Measurements from ENCODE around the gene CD6.

DNA sequence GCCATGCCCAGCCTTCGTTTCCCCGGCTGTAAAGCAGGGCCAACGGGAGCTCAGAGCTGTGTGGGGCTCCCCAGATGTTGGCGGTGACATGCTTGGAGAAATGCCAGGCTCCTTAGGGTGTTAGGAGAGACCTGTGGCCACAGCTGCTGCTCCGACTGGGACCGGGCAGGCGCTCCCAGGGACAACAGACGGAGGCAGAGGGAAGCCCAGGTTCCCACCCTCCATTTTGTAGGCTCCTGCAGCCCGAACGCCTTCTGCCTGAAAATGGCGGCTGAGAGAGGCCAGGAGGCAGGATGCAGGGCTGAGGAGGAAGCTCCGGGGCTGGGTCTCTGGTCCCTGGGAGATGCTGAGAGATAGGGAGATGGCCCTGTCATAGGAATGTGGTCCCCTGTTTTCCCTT lies 10.0 kb downstream of the CD6 start:
- TF ChIP-seq, protein P1, sequence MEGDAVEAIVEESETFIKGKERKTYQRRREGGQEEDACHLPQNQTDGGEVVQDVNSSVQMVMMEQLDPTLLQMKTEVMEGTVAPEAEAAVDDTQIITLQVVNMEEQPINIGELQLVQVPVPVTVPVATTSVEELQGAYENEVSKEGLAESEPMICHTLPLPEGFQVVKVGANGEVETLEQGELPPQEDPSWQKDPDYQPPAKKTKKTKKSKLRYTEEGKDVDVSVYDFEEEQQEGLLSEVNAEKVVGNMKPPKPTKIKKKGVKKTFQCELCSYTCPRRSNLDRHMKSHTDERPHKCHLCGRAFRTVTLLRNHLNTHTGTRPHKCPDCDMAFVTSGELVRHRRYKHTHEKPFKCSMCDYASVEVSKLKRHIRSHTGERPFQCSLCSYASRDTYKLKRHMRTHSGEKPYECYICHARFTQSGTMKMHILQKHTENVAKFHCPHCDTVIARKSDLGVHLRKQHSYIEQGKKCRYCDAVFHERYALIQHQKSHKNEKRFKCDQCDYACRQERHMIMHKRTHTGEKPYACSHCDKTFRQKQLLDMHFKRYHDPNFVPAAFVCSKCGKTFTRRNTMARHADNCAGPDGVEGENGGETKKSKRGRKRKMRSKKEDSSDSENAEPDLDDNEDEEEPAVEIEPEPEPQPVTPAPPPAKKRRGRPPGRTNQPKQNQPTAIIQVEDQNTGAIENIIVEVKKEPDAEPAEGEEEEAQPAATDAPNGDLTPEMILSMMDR (IDR thresholded peaks at IDR 0.05) = no peak
- no peak for TF ChIP-seq POLR2A (IDR thresholded peaks at IDR 0.05)

All from ovary (tissue), 3 donors.